Measurements from ENCODE around the gene HPN.

Gene HPN

GRCh38 chr19:35063940-35064818 is 22.7 kb downstream of the HPN start:
- TF ChIP-seq CTCF (IDR thresholded peaks at IDR 0.05; ENCODE audit: low read depth, low read length), result no peak
- in situ Hi-C loops (cut with HindIII; ENCODE audit: low sequenced_read_pairs), result no loop called here
- DNase-seq (ENCODE audit: low read depth, low spot score), result peak; percentile 69
- H3K4me3 ChIP-seq (ENCODE audit: low read depth, low read length), result no peak overlapping the region

GRCh38 chr19:35065574-35065973 is 24.1 kb downstream of the HPN start:
- in situ Hi-C loops (cut with HindIII; ENCODE audit: low sequenced_read_pairs), result no loop called here
- no peak for DNase-seq (ENCODE audit: low read depth, low spot score)
- no peak overlapping the region for H3K4me3 ChIP-seq (ENCODE audit: low read depth, low read length)
- no peak for TF ChIP-seq CTCF (IDR thresholded peaks at IDR 0.05; ENCODE audit: low read depth, low read length)

GRCh38 chr19:35066121-35066520 is 24.6 kb downstream of the HPN start:
- in situ Hi-C loops (cut with HindIII; ENCODE audit: low sequenced_read_pairs), result no loop called here
- no peak overlapping the region for H3K4me3 ChIP-seq (ENCODE audit: low read depth, low read length)
- no peak for DNase-seq (ENCODE audit: low read depth, low spot score)
- TF ChIP-seq CTCF (IDR thresholded peaks at IDR 0.05; ENCODE audit: low read depth, low read length), result no peak

- in situ Hi-C loops (cut with HindIII; ENCODE audit: low sequenced_read_pairs), result no loop called here
- no peak overlapping the region for H3K4me3 ChIP-seq (ENCODE audit: low read depth, low read length)
- TF ChIP-seq CTCF (IDR thresholded peaks at IDR 0.05; ENCODE audit: low read depth, low read length), result peak; percentile 93
- peak; percentile 88 for DNase-seq (ENCODE audit: low read depth, low spot score)
These were observed 25.4 kb downstream of the HPN start for GRCh38 chr19:35066691-35067563.

- in situ Hi-C loops (cut with HindIII; ENCODE audit: low sequenced_read_pairs), result no loop called here
- no peak overlapping the region for H3K4me3 ChIP-seq (ENCODE audit: low read depth, low read length)
- DNase-seq (ENCODE audit: low read depth, low spot score), result no peak
- TF ChIP-seq CTCF (IDR thresholded peaks at IDR 0.05; ENCODE audit: low read depth, low read length), result no peak
These were observed 27.6 kb downstream of the HPN start for GRCh38 chr19:35068941-35069634.

- H3K4me3 ChIP-seq (ENCODE audit: low read depth, low read length), result no peak overlapping the region
- in situ Hi-C loops (cut with HindIII; ENCODE audit: low sequenced_read_pairs), result no loop called here
- no peak for TF ChIP-seq CTCF (IDR thresholded peaks at IDR 0.05; ENCODE audit: low read depth, low read length)
- DNase-seq (ENCODE audit: low read depth, low spot score), result peak; percentile 13
These were observed 28.2 kb downstream of the HPN start for GRCh38 chr19:35069696-35070095.
